HepG2 (cell line): Measurements from ENCODE around the gene GALK2. TPM values are rescaled to one million over a fixed set of nuclear protein-coding genes. Genes with fewer than 3 reads are reported as not detected.

ENCODE experiments used
- ATAC-seq: fragments of 200-7000 bp; cut with Tn5 transposase; 3 replicates; pipeline ENCODE4 v1.9.1; 2020; ENCODE audit warnings: mild to moderate bottlenecking, moderate library complexity
- BruUV-seq: library from RNA; stranded (reverse); fragments of 400-500 nt; replicated peaks from 2 replicates; lab custom pipeline; 2021; lab: Mats Ljungman, UMichigan
- CTCF ChIA-PET: fragments of 300-600 bp; formaldehyde crosslinking; extraction: SDS; loops from one replicate; lab custom pipeline; 2021; ENCODE audit warnings: low total read pairs, inconsistent platforms, low intra/inter-chr PET ratio; lab: Yijun Ruan, JAX
- POLR2A ChIA-PET: fragments of 350-600 bp; sonication (Branson Sonifier 250); formaldehyde crosslinking; loops from one replicate; lab custom pipeline; 2020; ENCODE audit warnings: antibody characterized with exemption, inconsistent platforms; lab: Yijun Ruan, JAX
- DNase-seq: peaks from one replicate; pipeline ENCODE4 v3.0.0-alpha.2; 2015; ENCODE audit warnings: low spot score
- FAIRE-seq: peaks from 3 replicates; lab custom pipeline; 2011; peaks lifted over from hg19 to GRCh38; lab: Jason Lieb, UNC
- H2AFZ ChIP-seq: one replicate; pipeline ENCODE4 v1.6.1; 2011; ENCODE audit warnings: low read length, inconsistent platforms
- H3K27ac ChIP-seq: fragments of 300-600 bp; 3 replicates; pipeline ENCODE4 v1.8.0; 2011; ENCODE audit warnings: mixed run types, mild to moderate bottlenecking, mixed read lengths, low read length, inconsistent platforms; ENCODE audit not compliant: insufficient read depth; ENCODE audit errors: extremely low read length
- H3K27me3 ChIP-seq, 2 experiments: fragments of 200-600 bp in 1 of 2; 2 replicates in 1 of 2; 3 replicates in 1 of 2; pipeline versions ENCODE4 v1.6.0 to v1.8.0; 2011; ENCODE audit warnings: low read length in 2 of 2, mild to moderate bottlenecking in 2 of 2, moderate library complexity in 2 of 2, inconsistent platforms in 1 of 2; ENCODE audit not compliant: insufficient read depth in 2 of 2, control insufficient read depth in 1 of 2
- H3K36me3 ChIP-seq, 2 experiments: fragments of 200-600 bp in 1 of 2; replicated peaks in 1 of 2; 2 replicates in 1 of 2; 3 replicates in 1 of 2; pipeline versions ENCODE4 v1.5.1 to v1.8.0; 2011; ENCODE audit warnings: low read length in 2 of 2, inconsistent platforms in 1 of 2; ENCODE audit not compliant: insufficient read depth in 2 of 2, control insufficient read depth in 1 of 2
- H3K4me1 ChIP-seq: 2 replicates; pipeline ENCODE4 v1.5.1; 2012; ENCODE audit warnings: low read length, inconsistent platforms; ENCODE audit not compliant: insufficient read depth
- H3K4me2 ChIP-seq: 2 replicates; pipeline ENCODE4 v1.6.0; 2011; ENCODE audit warnings: low read depth, low read length, inconsistent platforms
- H3K4me3 ChIP-seq, 3 experiments: fragments of 200-600 bp in 1 of 3; sonication (generic), shearing (Covaris generic) in 1 of 3; replicated peaks in 1 of 3; 2 replicates each; pipeline ENCODE4 v1.5.1; 2011 to 2016; ENCODE audit warnings: low read length in 3 of 3, inconsistent platforms in 2 of 3, low read depth in 2 of 3, mild to moderate bottlenecking in 2 of 3, control low read depth in 1 of 3, mixed read lengths in 1 of 3; ENCODE audit not compliant: insufficient read depth in 1 of 3
- H3K79me2 ChIP-seq: one replicate; pipeline ENCODE4 v1.6.1; 2011; ENCODE audit warnings: low read length, inconsistent platforms; ENCODE audit not compliant: insufficient read depth
- H3K9ac ChIP-seq: 2 replicates; pipeline ENCODE4 v1.6.0; 2011; ENCODE audit warnings: mild to moderate bottlenecking, low read depth, low read length, inconsistent platforms; ENCODE audit not compliant: insufficient read depth
- H3K9me3 ChIP-seq: 2 replicates; pipeline ENCODE4 v1.5.1; 2012; ENCODE audit warnings: mild to moderate bottlenecking, low read length
- H4K20me1 ChIP-seq: 2 replicates; pipeline ENCODE4 v1.6.0; 2011; ENCODE audit warnings: inconsistent platforms, mild to moderate bottlenecking, low read length, moderate library complexity; ENCODE audit not compliant: insufficient read depth
- ATF2 ChIP-seq: sonication (generic); formaldehyde crosslinking; IDR thresholded peaks from 2 replicates; pipeline ENCODE4 v1.4.0; 2020; ENCODE audit warnings: missing genetic modification reagents
- ATF5 ChIP-seq: sonication (generic); formaldehyde crosslinking; IDR thresholded peaks from 2 replicates; pipeline ENCODE4 v1.4.0; 2020; ENCODE audit warnings: mild to moderate bottlenecking, low read depth, missing genetic modification reagents
- ZBTB7A ChIP-seq: sonication (generic); formaldehyde crosslinking; IDR thresholded peaks from 2 replicates; pipeline ENCODE4 v1.8.0; 2022; ENCODE audit warnings: mild to moderate bottlenecking, missing genetic modification reagents
- ZFP36 ChIP-seq: fragments of 150-350 bp; IDR thresholded peaks from 2 replicates; pipeline ENCODE4 v1.6.1; 2018; ENCODE audit warnings: borderline replicate concordance, low read length, low read depth; ENCODE audit not compliant: partially characterized antibody
- ZNF24 ChIP-seq: fragments of 450-650 bp; IDR thresholded peaks from 2 replicates; pipeline ENCODE4 v1.6.1; 2017; ENCODE audit warnings: antibody characterized with exemption, mild to moderate bottlenecking
- ZNF331 ChIP-seq: sonication (generic); formaldehyde crosslinking; IDR thresholded peaks from 2 replicates; pipeline ENCODE4 v1.4.0; 2020; ENCODE audit warnings: missing genetic modification reagents
- ZNF572 ChIP-seq: sonication (generic); formaldehyde crosslinking; IDR thresholded peaks from 2 replicates; pipeline ENCODE4 v1.5.1; 2020; ENCODE audit warnings: mild to moderate bottlenecking, missing genetic modification reagents
- ZNF652 ChIP-seq: IDR thresholded peaks from 2 replicates; pipeline ENCODE4 v1.6.1; 2016; ENCODE audit warnings: low read depth, borderline replicate concordance
- in situ Hi-C: cut with HindIII; loops from 2 replicates; pipeline ENCODE4 v1.10.0; 2017; ENCODE audit warnings: low pct_unique_long_range_greater_than_20kb; ENCODE audit not compliant: extremely low pct_ligation_motif_present
- intact Hi-C: fragments of 100-400 bp; cut with micrococcal nuclease; formaldehyde crosslinking; loops from one replicate; pipeline ENCODE4 v1.10.0; 2022; ENCODE audit not compliant: unreplicated experiment
- polyA plus RNA-seq, 8 experiments: library from polyadenylated mRNA; depleted of rRNA in 3 of 8; stranded (reverse) in 7 of 8; unstranded in 1 of 8; fragments of >200 nt; fragmentation: Illumina TruSeq in 4 of 8; extraction: Trizol in 4 of 8; gene quantifications; 2 replicates each; pipeline versions ENCODE4 v1.2.1 to v1.2.3, GENCODE V29; 2011 to 2016; ENCODE audit warnings: low read depth in 4 of 8, missing spikeins in 1 of 8, mixed read lengths in 1 of 8; ENCODE audit not compliant: insufficient read depth in 1 of 8
- total RNA-seq, 5 experiments: library from RNA; depleted of rRNA; stranded (reverse); fragments of >200 nt; fragmentation: Illumina TruSeq; extraction: Trizol; gene quantifications; 2 replicates each; pipeline ENCODE4 v1.2.3, GENCODE V29; 2016; ENCODE audit warnings: low read depth in 1 of 5
- TF ChIP-seq, protein P1 (sequence below): sonication (generic); formaldehyde crosslinking; conservative IDR thresholded peaks from 2 replicates; pipeline ENCODE4 v1.8.1; 2023; ENCODE audit warnings: missing genetic modification reagents
- TF ChIP-seq, protein P2 (sequence below): IDR thresholded peaks from 2 replicates; pipeline ENCODE4 v1.6.1; 2018; ENCODE audit warnings: missing genetic modification reagents, mild to moderate bottlenecking, missing compliant biosample characterization
- TF ChIP-seq, protein P3 (sequence below): sonication (generic); formaldehyde crosslinking; IDR thresholded peaks from 2 replicates; pipeline ENCODE4 v1.4.0; 2020; ENCODE audit warnings: missing genetic modification reagents

Gene GALK2
- total and polyA plus RNA-seq, 2 of the 13 experiments (the other 11 are each of a cell fraction or from before 2014, with no cell fraction given): 17.6 to 32.8 TPM

DNA sequence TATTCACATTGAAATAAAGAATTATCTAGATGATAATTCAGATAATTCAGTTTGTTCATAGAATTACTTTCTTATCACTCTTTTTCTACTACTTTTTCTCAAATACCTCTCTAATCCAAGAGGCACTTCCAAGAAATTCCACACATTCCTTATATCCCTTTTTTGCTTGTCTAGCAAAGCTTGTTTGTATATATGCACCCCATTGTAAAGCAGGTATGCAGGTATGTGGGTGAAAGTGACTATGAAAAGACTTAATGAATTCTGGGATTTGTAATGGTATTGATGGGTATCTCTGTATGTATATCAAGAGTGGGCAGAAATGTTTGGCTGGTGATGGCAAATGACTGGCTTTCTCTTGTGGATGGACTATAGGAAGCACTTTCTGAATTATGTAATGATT, 158.9 kb downstream of the GALK2 start:
- POLR2A ChIA-PET: no interaction called here
- no TSS peak for BruUV-seq
- Histone ChIP-seq H3K4me2 (no peak overlapping the region), H3K79me2 (no peaks in the 10 kb centered on the region), H3K27ac (no peak overlapping the region), H3K9ac (no peak overlapping the region), H4K20me1 (no peaks in the 10 kb centered on the region), H3K9me3 (no peaks in the 10 kb centered on the region), H3K4me3 (no peak overlapping the region), H2AFZ (no peak overlapping the region), H3K27me3 (no peaks in the 10 kb centered on the region), H3K36me3 (peaks cover 3 to 4% of the 10 kb centered on the region in 2 experiments; a peak in 3 of 5 replicates), H3K4me1 (no peaks in the 10 kb centered on the region)
- intact Hi-C loops: no loop called here
- DNase-seq (no peak), ATAC-seq (no peak), FAIRE-seq (no peak)
- CTCF ChIA-PET: no interaction called here
- TF ChIP-seq, protein P1, sequence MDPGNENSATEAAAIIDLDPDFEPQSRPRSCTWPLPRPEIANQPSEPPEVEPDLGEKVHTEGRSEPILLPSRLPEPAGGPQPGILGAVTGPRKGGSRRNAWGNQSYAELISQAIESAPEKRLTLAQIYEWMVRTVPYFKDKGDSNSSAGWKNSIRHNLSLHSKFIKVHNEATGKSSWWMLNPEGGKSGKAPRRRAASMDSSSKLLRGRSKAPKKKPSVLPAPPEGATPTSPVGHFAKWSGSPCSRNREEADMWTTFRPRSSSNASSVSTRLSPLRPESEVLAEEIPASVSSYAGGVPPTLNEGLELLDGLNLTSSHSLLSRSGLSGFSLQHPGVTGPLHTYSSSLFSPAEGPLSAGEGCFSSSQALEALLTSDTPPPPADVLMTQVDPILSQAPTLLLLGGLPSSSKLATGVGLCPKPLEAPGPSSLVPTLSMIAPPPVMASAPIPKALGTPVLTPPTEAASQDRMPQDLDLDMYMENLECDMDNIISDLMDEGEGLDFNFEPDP: no peak
- no peak for TF ChIP-seq ZNF652 (CRISPR knock-in tag)
- in situ Hi-C loops: no loop called here

DNA sequence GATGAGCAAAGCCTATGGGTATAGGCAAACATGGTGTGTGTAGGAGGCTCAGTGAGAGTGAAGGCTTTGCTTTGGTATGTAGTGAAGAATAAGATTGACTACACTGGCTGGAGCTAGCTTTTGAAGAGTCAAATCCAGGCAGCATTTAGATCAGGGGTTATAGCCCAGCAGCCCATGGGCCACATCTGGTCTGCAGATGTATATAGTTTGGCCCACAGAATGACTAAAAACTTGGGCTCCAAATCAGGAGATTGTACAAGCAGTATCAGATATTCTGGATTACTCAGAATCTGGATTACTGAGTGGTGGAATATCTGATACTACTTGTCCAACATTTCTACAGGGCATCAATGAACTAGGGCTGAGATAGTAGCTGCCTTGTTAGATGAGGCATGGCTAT, 160.1 kb downstream of the GALK2 start:
- FAIRE-seq: no peak
- H4K20me1 ChIP-seq: no peaks in the 10 kb centered on the region
- TF ChIP-seq, protein P2, sequence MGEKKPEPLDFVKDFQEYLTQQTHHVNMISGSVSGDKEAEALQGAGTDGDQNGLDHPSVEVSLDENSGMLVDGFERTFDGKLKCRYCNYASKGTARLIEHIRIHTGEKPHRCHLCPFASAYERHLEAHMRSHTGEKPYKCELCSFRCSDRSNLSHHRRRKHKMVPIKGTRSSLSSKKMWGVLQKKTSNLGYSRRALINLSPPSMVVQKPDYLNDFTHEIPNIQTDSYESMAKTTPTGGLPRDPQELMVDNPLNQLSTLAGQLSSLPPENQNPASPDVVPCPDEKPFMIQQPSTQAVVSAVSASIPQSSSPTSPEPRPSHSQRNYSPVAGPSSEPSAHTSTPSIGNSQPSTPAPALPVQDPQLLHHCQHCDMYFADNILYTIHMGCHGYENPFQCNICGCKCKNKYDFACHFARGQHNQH (CRISPR knock-in tag): no peak
- TF ChIP-seq ZNF572 (CRISPR knock-in tag): no peak
- no peak for TF ChIP-seq ZNF24
- TF ChIP-seq ZFP36: no peak
- TF ChIP-seq, protein P3, sequence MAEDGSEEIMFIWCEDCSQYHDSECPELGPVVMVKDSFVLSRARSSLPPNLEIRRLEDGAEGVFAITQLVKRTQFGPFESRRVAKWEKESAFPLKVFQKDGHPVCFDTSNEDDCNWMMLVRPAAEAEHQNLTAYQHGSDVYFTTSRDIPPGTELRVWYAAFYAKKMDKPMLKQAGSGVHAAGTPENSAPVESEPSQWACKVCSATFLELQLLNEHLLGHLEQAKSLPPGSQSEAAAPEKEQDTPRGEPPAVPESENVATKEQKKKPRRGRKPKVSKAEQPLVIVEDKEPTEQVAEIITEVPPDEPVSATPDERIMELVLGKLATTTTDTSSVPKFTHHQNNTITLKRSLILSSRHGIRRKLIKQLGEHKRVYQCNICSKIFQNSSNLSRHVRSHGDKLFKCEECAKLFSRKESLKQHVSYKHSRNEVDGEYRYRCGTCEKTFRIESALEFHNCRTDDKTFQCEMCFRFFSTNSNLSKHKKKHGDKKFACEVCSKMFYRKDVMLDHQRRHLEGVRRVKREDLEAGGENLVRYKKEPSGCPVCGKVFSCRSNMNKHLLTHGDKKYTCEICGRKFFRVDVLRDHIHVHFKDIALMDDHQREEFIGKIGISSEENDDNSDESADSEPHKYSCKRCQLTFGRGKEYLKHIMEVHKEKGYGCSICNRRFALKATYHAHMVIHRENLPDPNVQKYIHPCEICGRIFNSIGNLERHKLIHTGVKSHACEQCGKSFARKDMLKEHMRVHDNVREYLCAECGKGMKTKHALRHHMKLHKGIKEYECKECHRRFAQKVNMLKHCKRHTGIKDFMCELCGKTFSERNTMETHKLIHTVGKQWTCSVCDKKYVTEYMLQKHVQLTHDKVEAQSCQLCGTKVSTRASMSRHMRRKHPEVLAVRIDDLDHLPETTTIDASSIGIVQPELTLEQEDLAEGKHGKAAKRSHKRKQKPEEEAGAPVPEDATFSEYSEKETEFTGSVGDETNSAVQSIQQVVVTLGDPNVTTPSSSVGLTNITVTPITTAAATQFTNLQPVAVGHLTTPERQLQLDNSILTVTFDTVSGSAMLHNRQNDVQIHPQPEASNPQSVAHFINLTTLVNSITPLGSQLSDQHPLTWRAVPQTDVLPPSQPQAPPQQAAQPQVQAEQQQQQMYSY (CRISPR knock-in tag): no peak
- no peak for TF ChIP-seq ZBTB7A
- no peak for TF ChIP-seq ZNF331
- no peak for TF ChIP-seq ATF5
- TF ChIP-seq ATF2 (CRISPR knock-in tag): no peak

More for the DNA sequence above, 160.1 kb downstream of the GALK2 start:
- CTCF ChIA-PET: no interaction called here
- intact Hi-C loops: no loop called here
- Histone ChIP-seq H3K36me3 (peaks cover 3 to 4% of the 10 kb centered on the region in 2 experiments; a peak in 3 of 5 replicates), H3K9ac (no peak overlapping the region), H3K4me2 (no peak overlapping the region), H3K4me3 (no peak overlapping the region), H3K9me3 (no peaks in the 10 kb centered on the region), H3K4me1 (no peaks in the 10 kb centered on the region), H2AFZ (no peak overlapping the region), H3K27me3 (no peaks in the 10 kb centered on the region), H3K79me2 (no peaks in the 10 kb centered on the region), H3K27ac (no peak overlapping the region)
- ATAC-seq (no peak), DNase-seq (no peak)
- in situ Hi-C loops: no loop called here
- BruUV-seq: no TSS peak
- POLR2A ChIA-PET: no interaction called here
